ENCODE results near the gene OTOG.

Gene OTOG

GRCh38 chr11:17541330-17541885, 5.7 kb upstream of the OTOG start:
- DNase-seq (ENCODE audit: low read depth in 2 of 2) = no peak

DNA sequence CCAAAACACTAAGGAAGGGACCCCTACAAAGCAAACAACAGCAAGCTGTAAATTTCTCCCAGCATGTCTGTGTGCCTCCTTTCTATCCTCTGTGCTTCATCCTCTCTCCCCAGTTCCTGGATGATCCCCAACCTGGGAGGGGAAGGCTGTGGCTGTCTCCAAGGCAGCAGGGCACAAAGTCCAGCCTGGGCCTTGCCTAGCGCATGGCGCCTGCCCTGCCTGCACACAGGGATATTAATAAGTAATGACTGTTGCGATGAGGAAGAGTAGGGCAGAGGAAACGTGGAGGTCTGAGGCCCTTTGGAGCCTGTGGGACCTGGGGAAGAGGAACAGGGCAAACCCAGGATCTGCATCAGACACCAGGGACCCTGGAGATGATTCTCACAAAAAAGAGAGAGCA, 4.8 kb upstream of the OTOG start:
- no peak for DNase-seq (ENCODE audit: low read depth in 2 of 2)

DNA sequence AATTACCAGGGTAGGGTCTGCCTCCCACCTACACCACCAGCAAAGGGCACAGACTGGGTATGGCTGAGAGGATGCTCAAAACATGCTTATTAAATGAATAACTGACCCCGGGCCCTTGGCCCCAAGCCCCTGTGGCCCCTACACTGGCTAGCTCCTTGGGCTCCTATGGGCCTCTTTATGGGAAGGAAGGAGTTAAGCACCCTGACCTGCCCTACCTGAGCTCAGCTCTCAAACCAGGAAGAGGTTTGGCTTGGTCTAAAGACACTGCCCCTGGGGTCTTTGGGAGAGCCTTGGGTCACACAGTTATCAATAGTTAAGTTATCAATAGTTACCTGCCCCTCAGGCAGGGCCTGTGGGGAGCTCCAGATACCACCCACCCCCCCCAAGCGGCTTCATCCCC, 4.0 kb upstream of the OTOG start:
- no peak for DNase-seq (ENCODE audit: low read depth in 2 of 2)

DNA sequence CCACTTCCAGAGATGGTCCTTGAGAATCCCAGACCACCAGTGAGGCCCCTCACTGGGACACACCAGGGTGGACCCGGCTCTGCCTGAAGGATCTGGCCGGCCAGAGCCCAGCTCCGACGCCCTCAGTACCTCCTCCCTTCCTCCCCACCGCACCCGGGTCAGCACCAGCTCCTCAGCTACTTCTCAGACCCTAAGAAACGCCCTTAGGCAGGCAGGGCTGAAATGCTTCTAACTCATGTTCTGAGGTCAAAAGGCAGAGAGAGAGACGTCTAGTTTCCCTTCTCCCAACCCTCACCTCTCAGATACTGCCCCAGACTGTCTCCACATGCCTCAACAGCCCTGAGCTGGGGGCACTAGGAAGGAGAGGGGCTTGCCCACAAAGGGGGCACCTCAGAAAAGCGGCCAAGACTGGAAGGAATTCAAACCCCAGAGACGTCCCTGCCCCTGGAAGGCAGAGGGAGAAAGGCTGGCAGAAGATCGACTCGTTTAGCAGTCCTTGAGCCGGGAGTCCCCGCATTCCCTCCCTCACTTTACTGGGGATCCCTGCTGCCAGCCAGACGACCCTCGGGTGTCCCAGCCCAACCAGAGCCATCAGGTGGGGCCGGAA, 3.4 kb upstream of the OTOG start:
- no peak for DNase-seq (ENCODE audit: low read depth in 2 of 2)

DNA sequence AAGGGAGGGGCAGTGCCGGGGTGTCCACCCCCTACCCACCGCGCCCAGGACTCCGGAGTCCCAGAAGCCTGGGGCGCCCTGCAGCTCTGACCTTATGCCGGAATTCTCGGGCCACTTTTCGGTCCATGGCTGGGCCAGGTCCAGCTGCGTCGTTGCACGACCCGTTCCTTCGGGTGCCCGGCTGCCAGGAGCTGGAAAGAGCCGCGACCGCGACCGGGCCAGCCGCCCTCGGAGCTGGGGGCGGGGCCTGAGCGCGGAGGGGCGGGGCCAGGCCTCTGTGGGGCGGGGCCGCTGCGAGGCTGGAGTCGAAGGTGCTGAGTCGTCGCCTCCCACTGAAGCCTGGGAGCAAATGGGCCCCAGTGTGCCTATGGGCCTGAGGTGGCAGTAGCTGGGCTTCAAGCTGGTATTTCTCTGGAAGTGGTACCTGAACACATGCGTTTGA, 2.9 kb upstream of the OTOG start, which contains the start of gene USH1C:
USH1C (minus strand) TSS at position 236 of the 442 bp plus-strand sequence; CDS start at position 127, 109 bp downstream.
- DNase-seq (ENCODE audit: low read depth in 2 of 2) = peak; percentile 4 to 19

DNA sequence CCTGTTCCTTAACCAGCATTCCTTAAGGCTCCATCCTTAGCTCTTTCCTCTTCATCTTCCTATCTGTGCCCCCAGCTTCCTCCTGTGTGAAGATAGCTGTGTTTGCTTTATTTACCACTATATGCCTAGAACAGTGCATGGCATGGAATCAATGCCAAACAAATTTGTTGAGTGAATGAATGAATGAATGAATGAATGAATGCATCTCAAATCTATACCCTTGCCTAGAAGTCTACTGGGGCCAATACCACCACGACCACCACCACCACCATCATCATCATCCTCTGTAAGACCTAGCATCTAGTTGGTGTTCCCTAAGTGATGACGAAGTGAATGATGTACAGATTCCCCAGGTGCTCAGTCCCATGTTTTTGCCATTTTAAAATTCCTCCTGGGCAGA, 819 bp upstream of the OTOG start:
- DNase-seq (ENCODE audit: low read depth in 2 of 2) = no peak

DNA sequence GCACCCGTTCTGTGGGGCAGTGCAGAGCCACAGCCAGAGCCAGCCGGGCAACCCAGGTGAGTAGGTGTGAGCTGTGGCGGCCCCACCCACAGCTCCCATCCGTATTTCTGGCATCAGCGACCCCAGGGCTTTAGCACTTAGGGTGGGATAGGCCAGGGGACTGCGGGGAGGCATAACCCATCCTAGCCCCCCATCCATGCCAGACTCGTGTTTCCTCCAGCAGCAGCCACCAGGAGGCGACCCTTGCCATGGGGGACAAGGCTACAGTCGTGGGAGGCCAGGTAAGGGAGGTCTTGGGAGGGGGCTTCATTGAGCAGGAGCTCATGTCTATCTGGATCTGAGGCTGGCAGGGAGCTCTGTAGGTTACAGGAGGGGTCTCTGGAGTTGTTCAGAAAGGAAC, 873 bp downstream of the OTOG start:
- DNase-seq (ENCODE audit: low read depth in 2 of 2) = no peak

- no peak for DNase-seq (ENCODE audit: low read depth in 2 of 2)
Measured at GRCh38 chr11:17548444-17548843, 1.4 kb downstream of the OTOG start.

DNA sequence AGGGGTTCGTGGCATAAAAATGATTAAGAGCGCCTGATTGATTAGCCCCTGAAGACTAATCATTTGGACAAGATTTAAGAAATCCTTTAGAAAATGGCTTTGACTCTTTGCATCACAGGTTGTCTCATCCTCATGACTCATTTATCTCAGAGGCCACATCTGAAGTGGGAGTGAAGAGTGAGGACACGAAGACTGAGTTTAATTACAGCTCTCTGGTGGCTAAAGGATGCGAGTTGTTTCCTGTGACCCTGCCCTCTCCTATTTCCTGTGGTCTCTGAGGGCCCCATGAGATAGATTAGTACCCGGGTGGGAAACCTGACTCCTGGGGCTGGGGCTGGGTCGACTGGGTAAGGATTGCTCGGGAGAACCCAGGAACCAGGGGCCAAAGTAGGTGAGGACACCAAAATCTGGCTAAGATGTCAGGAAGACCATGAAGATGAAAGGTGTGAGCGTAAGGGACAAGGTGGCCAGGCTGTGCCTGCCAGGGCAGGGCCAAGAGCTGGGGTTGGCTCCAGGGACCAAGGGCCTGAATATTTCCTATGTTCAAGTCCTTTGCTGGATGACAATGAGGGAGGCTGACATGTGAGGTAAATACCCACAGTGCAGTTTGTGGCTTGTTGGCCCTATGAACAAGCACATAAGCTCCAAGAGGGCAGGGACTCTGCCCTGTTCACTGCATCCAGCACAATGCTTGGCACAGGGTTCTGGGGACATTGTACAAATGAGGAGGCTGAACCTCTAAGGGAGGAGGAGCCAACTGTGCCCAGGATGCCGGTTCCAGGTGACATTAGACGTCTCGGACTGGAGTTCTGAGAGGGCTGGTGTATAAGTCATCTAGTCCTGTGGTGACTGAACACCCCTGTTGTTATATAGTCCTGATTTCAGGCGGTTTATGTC, 3.6 kb downstream of the OTOG start:
- DNase-seq (ENCODE audit: low read depth in 2 of 2) = no peak

DNA sequence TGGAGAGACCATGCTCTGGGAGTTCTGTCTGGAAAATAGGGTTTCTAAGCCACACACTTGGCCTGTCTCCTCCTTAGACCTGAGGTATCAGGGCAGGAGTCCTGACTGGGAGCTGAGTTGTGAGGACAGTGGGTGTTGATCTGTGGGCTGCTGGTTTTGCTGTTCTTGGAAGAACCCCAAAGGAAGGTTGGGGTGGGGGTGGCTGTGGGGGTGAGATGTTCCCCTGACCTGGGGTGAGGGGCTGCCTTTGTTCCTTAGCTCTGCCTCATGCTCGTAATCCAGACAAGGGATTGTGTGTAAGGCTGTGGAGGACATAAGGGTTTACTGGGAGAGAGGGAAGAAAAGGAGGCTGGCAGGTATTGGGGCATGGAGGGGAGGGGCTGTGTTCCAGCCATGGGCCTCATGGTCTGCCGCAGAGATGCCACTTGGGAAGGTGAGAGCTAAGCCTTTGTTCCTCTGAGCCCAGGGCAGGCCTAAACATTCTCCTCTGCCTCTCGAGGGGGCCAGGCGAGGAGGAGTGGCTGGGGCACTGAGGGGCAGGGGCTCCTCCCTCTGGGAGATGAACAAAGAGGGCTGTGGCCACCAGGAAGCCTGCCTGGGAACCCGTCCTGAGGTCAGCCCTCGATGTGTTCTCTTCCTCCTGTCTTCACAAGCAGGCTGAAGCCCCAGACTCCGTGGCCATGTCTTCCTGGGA, 4.4 kb downstream of the OTOG start:
- DNase-seq (ENCODE audit: low read depth in 2 of 2) = no peak

DNA sequence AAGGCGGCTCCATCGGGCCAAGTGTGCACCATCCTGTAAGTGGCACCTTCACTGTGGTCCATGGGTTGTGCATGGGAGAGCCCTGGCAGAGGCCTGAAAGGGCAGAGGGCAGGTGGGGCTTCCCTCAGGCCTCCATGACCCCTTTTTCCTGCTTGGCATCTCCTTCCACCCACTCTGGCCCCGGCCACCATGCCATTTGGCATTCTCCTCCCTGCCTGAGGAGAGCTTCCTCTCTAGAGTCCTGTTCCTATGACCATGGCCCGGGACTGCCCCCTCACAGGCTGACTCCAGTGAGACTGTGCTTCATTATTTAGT, 4.9 kb downstream of the OTOG start:
- no peak for DNase-seq (ENCODE audit: low read depth in 2 of 2)

DNA sequence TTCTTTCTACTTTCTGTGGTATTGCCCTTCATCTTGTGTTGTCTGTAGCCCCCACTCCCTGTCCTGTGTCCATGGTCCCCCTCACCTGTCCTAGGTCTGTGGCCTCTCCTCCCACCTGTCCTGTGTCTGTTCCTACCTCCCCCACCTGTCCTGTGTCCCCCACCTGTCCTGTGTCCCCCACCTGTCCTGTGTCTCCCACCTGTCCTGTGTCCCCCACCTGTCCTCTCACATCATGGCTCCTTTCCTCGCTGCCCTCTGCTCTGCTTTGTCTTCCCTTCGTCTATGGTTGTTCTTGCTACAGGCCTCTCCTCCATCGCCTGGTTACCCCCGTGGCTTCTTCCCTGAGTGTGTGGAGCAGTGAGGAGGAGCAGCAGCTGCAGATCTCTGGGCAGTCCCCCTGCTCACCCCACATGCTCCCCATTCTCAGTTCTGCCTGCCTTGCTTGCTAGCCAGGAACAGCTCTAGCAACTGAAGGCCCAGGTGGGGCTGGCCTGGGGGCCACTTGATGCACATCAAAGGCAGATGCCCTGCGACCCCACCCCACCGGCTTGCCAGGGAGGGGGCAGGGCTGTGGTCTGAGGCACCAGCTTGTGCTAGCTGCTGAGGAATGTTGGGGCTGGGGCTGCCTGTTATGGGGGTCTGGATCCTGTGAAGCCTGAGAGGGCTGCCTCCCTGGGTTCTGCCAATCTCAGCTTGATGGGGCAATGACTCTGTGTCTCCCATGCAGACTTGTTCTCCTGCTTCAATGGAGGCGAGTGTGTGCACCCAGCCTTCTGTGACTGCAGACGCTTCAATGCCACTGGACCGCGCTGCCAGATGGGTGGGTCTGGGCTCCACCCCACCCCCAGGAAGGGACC, 5.6 kb downstream of the OTOG start:
- no peak for DNase-seq (ENCODE audit: low read depth in 2 of 2)

- DNase-seq (ENCODE audit: low read depth in 2 of 2) = no peak
Measured at GRCh38 chr11:17553249-17553546, 6.1 kb downstream of the OTOG start.

DNA sequence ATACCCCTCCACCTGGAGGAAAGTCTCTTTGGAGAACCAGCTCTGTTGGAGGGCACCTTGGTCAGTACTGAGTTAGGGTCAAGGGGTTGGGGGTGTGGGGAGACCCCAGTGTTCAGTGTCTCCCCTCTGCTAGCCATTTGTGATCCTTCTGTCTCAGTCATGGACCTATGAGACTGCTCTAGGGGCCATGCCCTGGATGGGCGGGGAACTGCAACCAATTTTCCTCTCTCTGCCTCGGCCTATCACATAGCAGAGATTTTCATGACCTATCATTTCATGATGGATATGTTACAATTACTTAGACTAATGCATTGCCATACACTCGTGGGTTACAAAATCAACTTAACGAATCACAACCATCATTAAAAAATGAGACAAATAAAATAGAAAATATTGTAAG, 7.4 kb downstream of the OTOG start:
- DNase-seq (ENCODE audit: low read depth in 2 of 2) = no peak

GRCh38 chr11:17556999-17557398, 9.9 kb downstream of the OTOG start:
- DNase-seq (ENCODE audit: low read depth in 2 of 2) = no peak

DNA sequence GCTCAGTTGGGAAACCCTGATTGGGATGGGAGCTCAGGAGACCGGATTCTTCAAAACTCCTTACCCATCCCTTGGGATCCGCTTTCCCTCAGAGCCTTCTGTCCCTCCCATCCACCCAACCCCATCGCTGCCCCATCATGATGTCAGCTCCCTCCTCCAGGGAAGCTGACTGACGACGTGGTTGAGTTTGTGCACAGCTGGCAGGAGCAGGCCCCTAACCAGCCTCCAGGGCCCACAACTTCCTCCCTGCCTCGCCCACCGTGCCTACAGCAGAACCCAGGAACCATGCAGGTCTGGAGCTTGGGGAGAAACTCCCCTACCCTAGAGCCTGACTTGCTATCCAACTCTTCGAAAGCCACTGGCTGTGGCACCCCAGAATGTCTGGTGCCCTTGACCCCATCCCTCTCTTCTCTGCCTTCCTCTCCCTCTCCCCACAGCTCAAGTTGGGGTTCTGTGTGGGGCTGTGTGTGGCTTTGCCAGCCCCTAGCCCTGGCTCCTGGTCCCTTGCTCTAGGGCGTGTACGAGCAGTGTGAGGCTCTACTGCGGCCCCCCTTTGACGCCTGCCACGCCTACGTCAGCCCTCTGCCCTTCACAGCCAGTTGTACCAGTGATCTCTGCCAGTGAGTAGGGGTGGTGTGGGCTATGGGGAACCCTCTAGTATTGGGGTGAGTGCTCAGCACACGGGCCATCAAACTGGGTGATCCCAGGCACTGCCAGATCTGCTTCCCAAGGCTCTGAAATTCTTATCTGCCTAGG, 11.1 kb downstream of the OTOG start:
- DNase-seq (ENCODE audit: low read depth in 2 of 2) = no peak

- no peak for DNase-seq (ENCODE audit: low read depth in 2 of 2)
Measured at GRCh38 chr11:17558916-17559315, 11.9 kb downstream of the OTOG start.

- DNase-seq (ENCODE audit: low read depth in 2 of 2) = no peak
Measured at GRCh38 chr11:17559341-17560087, 12.5 kb downstream of the OTOG start.

- DNase-seq (ENCODE audit: low read depth in 2 of 2) = no peak
Measured at GRCh38 chr11:17560281-17561110, 13.4 kb downstream of the OTOG start.

DNA sequence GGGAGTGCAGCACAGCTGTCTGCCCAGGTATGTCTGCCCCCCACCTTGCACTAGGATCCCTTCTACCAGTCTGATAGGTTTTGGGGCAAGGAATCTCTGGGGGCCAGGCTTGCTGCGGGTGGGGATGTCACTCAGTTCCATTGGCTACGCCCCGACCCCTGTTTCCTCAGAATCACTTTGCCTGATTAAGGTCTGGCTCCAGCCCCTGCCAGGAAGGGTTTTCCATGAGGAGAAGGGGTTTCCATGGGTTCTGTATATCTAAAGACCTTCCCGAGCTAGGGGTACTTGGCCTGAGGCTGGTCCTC, 14.0 kb downstream of the OTOG start:
- no peak for DNase-seq (ENCODE audit: low read depth in 2 of 2)

All from stimulated activated CD8-positive, alpha-beta memory T cell treated with anti-CD3 and anti-CD28 coated beads, Interleukin-15, amount 100 ng/mL, for 48 hours (primary cell).